HEK293 (cell line): ENCODE measurements around the gene MAP4K4.
A peak's percentile ranks its signal among the peaks of the same experiment; 100 is the strongest.

Experiments
- CTCF ChIA-PET: fragments of 350-600 bp; formaldehyde crosslinking; extraction: SDS; loops from one replicate; lab custom pipeline; 2021; ENCODE audit warnings: antibody characterized with exemption; lab: Yijun Ruan, JAX
- POLR2A ChIA-PET: fragments of 300-600 bp; formaldehyde crosslinking; extraction: SDS; loops from one replicate; lab custom pipeline; 2020; ENCODE audit warnings: antibody characterized with exemption, inconsistent platforms; lab: Yijun Ruan, JAX
- H3K27ac ChIP-seq: fragments of 200-500 bp; sonication (Bioruptor generic); 2 replicates; pipeline ENCODE4 v1.5.1; 2014; ENCODE audit warnings: low read depth, low read length, control low read depth, inconsistent platforms; ENCODE audit errors: extremely low read depth
- H3K36me3 ChIP-seq, 2 experiments: fragments of 200-500 bp in 1 of 2; sonication (Bioruptor generic) in 1 of 2; 1 replicate in 1 of 2; 2 replicates in 1 of 2; pipeline ENCODE4 v1.5.1; 2014 to 2017; ENCODE audit warnings: inconsistent platforms in 2 of 2, low read length in 2 of 2; ENCODE audit not compliant: control insufficient read depth in 2 of 2, insufficient read depth in 1 of 2
- H3K4me1 ChIP-seq: fragments of 200-500 bp; sonication (Bioruptor generic); 2 replicates; pipeline ENCODE4 v1.5.1; 2014; ENCODE audit warnings: mild to moderate bottlenecking, low read length, inconsistent platforms; ENCODE audit not compliant: control insufficient read depth, insufficient read depth
- H3K4me3 ChIP-seq: 2 replicates; pipeline ENCODE4 v1.5.1; 2011; ENCODE audit warnings: low read depth, mild to moderate bottlenecking, control low read depth, low read length, moderate library complexity
- H3K9me3 ChIP-seq: fragments of 200-500 bp; sonication (Bioruptor generic); 2 replicates; pipeline ENCODE4 v1.5.1; 2014; ENCODE audit warnings: low read depth, low read length, inconsistent platforms; ENCODE audit not compliant: control insufficient read depth, insufficient read depth
- GLIS1 ChIP-seq: fragments of 450-650 bp; formaldehyde crosslinking; IDR thresholded peaks from 2 replicates; pipeline ENCODE4 v1.5.1; 2016; ENCODE audit warnings: missing biosample characterization, missing genetic modification characterization
- KLF16 ChIP-seq: fragments of 450-650 bp; formaldehyde crosslinking; IDR thresholded peaks from 2 replicates; pipeline ENCODE4 v1.5.1; 2017; ENCODE audit warnings: missing biosample characterization, missing genetic modification characterization
- MEIS1 ChIP-seq: sonication (generic); formaldehyde crosslinking; IDR thresholded peaks from 2 replicates; pipeline ENCODE4 v1.8.1; 2022; ENCODE audit warnings: missing genetic modification reagents, mild to moderate bottlenecking, borderline replicate concordance
- OSR2 ChIP-seq: fragments of 450-650 bp; formaldehyde crosslinking; IDR thresholded peaks from 2 replicates; pipeline ENCODE4 v1.5.1; 2016; ENCODE audit warnings: missing biosample characterization, missing genetic modification characterization
- SP7 ChIP-seq: fragments of 450-650 bp; formaldehyde crosslinking; IDR thresholded peaks from 2 replicates; pipeline ENCODE4 v1.5.1; 2016; ENCODE audit warnings: missing biosample characterization, missing genetic modification characterization
- TRIM28 ChIP-seq: IDR thresholded peaks from 2 replicates; pipeline ENCODE4 v1.6.1; 2011; ENCODE audit warnings: low read length, control low read depth, borderline replicate concordance
- ZBTB20 ChIP-seq: fragments of 450-650 bp; formaldehyde crosslinking; IDR thresholded peaks from 2 replicates; pipeline ENCODE4 v1.5.1; 2016; ENCODE audit warnings: missing biosample characterization, missing genetic modification characterization
- ZEB2 ChIP-seq: fragments of 450-650 bp; formaldehyde crosslinking; IDR thresholded peaks from 2 replicates; pipeline ENCODE4 v1.5.1; 2016; ENCODE audit warnings: missing biosample characterization, missing genetic modification characterization
- ZFHX2 ChIP-seq: fragments of 450-650 bp; formaldehyde crosslinking; conservative IDR thresholded peaks from 2 replicates; pipeline ENCODE4 v1.5.1; 2016; ENCODE audit warnings: missing biosample characterization, missing genetic modification characterization
- ZNF248 ChIP-seq: fragments of 450-650 bp; formaldehyde crosslinking; IDR thresholded peaks from 2 replicates; pipeline ENCODE4 v1.5.1; 2017; ENCODE audit warnings: missing biosample characterization, missing genetic modification characterization
- ZNF324 ChIP-seq: fragments of 450-650 bp; formaldehyde crosslinking; IDR thresholded peaks from 2 replicates; pipeline ENCODE4 v1.5.1; 2016; ENCODE audit warnings: missing biosample characterization, missing genetic modification characterization
- ZNF335 ChIP-seq: fragments of 450-650 bp; formaldehyde crosslinking; conservative IDR thresholded peaks from 2 replicates; pipeline ENCODE4 v1.5.1; 2016; ENCODE audit warnings: missing biosample characterization, missing genetic modification characterization
- ZNF394 ChIP-seq: fragments of 450-650 bp; formaldehyde crosslinking; IDR thresholded peaks from 2 replicates; pipeline ENCODE4 v1.5.1; 2016; ENCODE audit warnings: missing biosample characterization, missing genetic modification characterization, mild to moderate bottlenecking, moderate library complexity, borderline replicate concordance
- ZNF529 ChIP-seq: fragments of 450-650 bp; formaldehyde crosslinking; IDR thresholded peaks from 2 replicates; pipeline ENCODE4 v1.5.1; 2017; ENCODE audit warnings: missing genetic modification characterization, missing biosample characterization; ENCODE audit not compliant: insufficient replicate concordance
- ZNF629 ChIP-seq: fragments of 450-650 bp; formaldehyde crosslinking; IDR thresholded peaks from 2 replicates; pipeline ENCODE4 v1.5.1; 2017; ENCODE audit warnings: missing biosample characterization, missing genetic modification characterization
- ZNF658 ChIP-seq: fragments of 450-650 bp; formaldehyde crosslinking; IDR thresholded peaks from 2 replicates; pipeline ENCODE4; 2016; ENCODE audit warnings: missing biosample characterization, missing genetic modification characterization
- TF ChIP-seq, protein P1 (sequence below): fragments of 450-650 bp; formaldehyde crosslinking; IDR thresholded peaks from 2 replicates; pipeline ENCODE4 v1.5.1; 2017; ENCODE audit warnings: missing biosample characterization, missing genetic modification characterization
- TF ChIP-seq, protein P2 (sequence below): fragments of 450-650 bp; formaldehyde crosslinking; IDR thresholded peaks from 2 replicates; pipeline ENCODE4 v1.5.1; 2016; ENCODE audit warnings: missing biosample characterization, missing genetic modification characterization

MAP4K4 gene

DNA sequence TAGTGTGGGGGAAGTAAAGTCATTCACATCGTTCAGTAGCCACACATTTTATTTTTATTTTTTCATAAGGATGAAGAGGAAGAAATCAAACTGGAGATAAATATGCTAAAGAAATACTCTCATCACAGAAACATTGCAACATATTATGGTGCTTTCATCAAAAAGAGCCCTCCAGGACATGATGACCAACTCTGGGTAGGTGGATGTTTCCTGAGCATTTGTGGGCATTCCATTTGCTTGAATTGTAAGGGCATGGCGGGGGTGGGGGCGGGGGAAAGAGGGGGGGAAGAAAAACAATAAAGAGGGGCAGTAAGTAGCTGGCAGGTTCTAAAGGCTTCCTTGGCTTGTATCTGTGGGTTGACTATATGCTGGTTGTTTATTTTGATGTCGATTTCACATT, 126.4 kb downstream of the MAP4K4 start:
- Histone ChIP-seq H3K4me3 (no peak overlapping the region), H3K27ac (no peak overlapping the region), H3K36me3 (peaks cover 0 to 34% of the 10 kb centered on the region in 2 experiments; a peak in 1 of 3 replicates), H3K9me3 (no peaks in the 10 kb centered on the region), H3K4me1 (no peaks in the 10 kb centered on the region)
- ChIA-PET CTCF (interaction anchor here (0.6 to 1.8 kb wide), 7 partner anchors 14 to 686 kb away, joined by 3 to 4 read pairs (median 3); no protein-coding TSS in a partner anchor), POLR2A (no interaction called here)
- TF ChIP-seq MEIS1 (CRISPR knock-in tag), result no peak
- TF ChIP-seq TRIM28, result no peak
- TF ChIP-seq ZNF629 (tag by site-specific recombination), result no peak
- TF ChIP-seq, protein P1, sequence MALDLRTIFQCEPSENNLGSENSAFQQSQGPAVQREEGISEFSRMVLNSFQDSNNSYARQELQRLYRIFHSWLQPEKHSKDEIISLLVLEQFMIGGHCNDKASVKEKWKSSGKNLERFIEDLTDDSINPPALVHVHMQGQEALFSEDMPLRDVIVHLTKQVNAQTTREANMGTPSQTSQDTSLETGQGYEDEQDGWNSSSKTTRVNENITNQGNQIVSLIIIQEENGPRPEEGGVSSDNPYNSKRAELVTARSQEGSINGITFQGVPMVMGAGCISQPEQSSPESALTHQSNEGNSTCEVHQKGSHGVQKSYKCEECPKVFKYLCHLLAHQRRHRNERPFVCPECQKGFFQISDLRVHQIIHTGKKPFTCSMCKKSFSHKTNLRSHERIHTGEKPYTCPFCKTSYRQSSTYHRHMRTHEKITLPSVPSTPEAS (tag by site-specific recombination), result no peak
- TF ChIP-seq ZNF335 (tag by site-specific recombination), result no peak
- TF ChIP-seq, protein P2, sequence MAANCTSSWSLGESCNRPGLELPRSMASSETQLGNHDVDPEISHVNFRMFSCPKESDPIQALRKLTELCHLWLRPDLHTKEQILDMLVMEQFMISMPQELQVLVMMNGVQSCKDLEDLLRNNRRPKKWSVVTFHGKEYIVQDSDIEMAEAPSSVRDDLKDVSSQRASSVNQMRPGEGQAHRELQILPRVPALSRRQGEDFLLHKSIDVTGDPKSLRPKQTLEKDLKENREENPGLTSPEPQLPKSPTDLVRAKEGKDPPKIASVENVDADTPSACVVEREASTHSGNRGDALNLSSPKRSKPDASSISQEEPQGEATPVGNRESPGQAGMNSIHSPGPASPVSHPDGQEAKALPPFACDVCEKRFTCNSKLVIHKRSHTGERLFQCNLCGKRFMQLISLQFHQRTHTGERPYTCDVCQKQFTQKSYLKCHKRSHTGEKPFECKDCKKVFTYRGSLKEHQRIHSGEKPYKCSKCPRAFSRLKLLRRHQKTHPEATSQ (tag by site-specific recombination), result no peak
- TF ChIP-seq KLF16 (tag by site-specific recombination), result no peak
- no peak for TF ChIP-seq ZBTB20
- no peak for TF ChIP-seq ZNF324 (tag by site-specific recombination)
- no peak for TF ChIP-seq OSR2 (tag by site-specific recombination)

DNA sequence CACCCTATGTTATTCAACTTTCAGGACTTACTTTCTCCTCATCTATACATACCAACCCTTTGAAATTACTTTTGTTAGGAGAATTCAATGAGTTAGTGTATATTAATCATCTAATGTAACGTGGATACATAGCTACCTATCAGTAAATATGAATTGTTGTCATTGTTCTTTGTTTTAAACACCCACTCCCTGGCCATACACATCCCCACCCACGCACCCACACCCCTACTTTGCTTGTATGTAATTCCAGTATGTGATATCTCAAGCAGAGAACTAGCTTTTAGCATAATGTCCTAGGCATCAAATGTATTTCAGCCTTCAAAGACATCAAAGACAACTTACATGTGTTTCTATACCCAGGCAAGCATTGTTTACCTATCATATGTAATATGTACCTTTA, 129.2 kb downstream of the MAP4K4 start:
- H3K27ac ChIP-seq, result no peak overlapping the region
- no peak overlapping the region for H3K4me3 ChIP-seq
- no peaks in the 10 kb centered on the region for H3K4me1 ChIP-seq
- POLR2A ChIA-PET, result no interaction called here
- TF ChIP-seq ZNF394 (tag by site-specific recombination) (no peak), ZEB2 (no peak), ZFHX2 (0 out of 2 replicates have a peak, but pooled peaks have one; percentile 14)
- peaks cover 3 to 61% of the 10 kb centered on the region in 2 experiments; a peak in 1 of 3 replicates for H3K36me3 ChIP-seq
- CTCF ChIA-PET, result interaction anchor here (0.9 to 5.5 kb wide), 2 partner anchors 55 to 133 kb away, joined by 3 to 21 read pairs; no protein-coding TSS in a partner anchor
- H3K9me3 ChIP-seq, result no peaks in the 10 kb centered on the region

DNA sequence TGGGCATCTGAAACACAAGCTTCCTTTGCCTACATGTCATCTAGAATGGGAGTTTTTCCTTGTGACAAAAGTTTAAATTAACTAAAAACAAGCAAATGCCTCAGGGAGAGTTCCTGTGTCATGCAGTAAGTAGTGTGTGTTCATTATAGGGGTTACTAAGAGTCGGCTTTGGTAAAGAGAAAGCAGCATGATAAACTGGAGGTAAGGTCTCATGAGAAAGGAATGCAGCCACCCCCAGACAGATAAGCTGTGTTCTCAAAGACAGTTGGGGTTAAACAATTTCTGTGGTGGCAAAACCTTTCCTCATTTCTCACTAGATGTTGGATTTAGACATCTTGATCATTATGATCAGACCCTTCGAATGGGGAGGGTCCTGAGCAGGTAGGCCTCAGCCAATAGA, 129.7 kb downstream of the MAP4K4 start:
- Histone ChIP-seq H3K27ac (no peak overlapping the region), H3K4me1 (no peaks in the 10 kb centered on the region)
- TF ChIP-seq ZNF529, result no peak
- 0 out of 2 replicates have a peak, but pooled peaks have one; percentile 19 for TF ChIP-seq GLIS1 (tag by site-specific recombination)
- no peak for TF ChIP-seq ZNF658 (tag by site-specific recombination)
- TF ChIP-seq ZNF248 (tag by site-specific recombination), result no peak
- TF ChIP-seq, protein P1 (tag by site-specific recombination), result no peak
- 0 out of 2 replicates have a peak, but pooled peaks have one; percentile 12 for TF ChIP-seq SP7
- TF ChIP-seq, all 188 proteins: peak for 2
- H3K9me3 ChIP-seq, result no peaks in the 10 kb centered on the region
- POLR2A ChIA-PET, result no interaction called here
- peaks cover 3 to 64% of the 10 kb centered on the region in 2 experiments; a peak in 1 of 3 replicates for H3K36me3 ChIP-seq
- H3K4me3 ChIP-seq, result no peak overlapping the region
- CTCF ChIA-PET, result interaction anchor here (0.9 to 5.5 kb wide), 2 partner anchors 56 to 133 kb away, joined by 3 to 21 read pairs; no protein-coding TSS in a partner anchor
